Muscle of arm (tissue), 12 donors: Measurements from ENCODE around the gene KATNAL2. TPM values are rescaled to one million over a fixed set of nuclear protein-coding genes. Genes with fewer than 3 reads are reported as not detected.
"Not testable (repeated sequence)": the region's sequence is repeated elsewhere in the genome, so short reads cannot be mapped to it uniquely, and the experiment has no call there.

Source experiments
- DNase-seq: peaks from one replicate; pipeline ENCODE4 v3.0.0-alpha.2; 2013
- polyA plus RNA-seq, 12 donors: library from polyadenylated mRNA; unstranded; fragments of 120-200 nt; gene quantifications; one replicate each; pipeline ENCODE4 v1.2.1, GENCODE V29; 2013; ENCODE audit not compliant: insufficient read length in 12 of 12

Gene KATNAL2
- polyA plus RNA-seq, 12 donors: 6.1 to 13.8 (median 7.8) TPM; not detected in 2

- no peak for DNase-seq
These were observed 115.5 kb downstream of the KATNAL2 start for GRCh38 chr18:47032945-47033344.

GRCh38 chr18:47034591-47034990 lies 117.2 kb downstream of the KATNAL2 start:
- not testable (repeated sequence) for DNase-seq

- DNase-seq: no peak
These were observed 117.8 kb downstream of the KATNAL2 start, which contains the start of gene ELOA2 for GRCh38 chr18:47035156-47035671. Gene ELOA2, minus strand, starts transcription at chr18:47035621. Its CDS starts 357 bp downstream, at chr18:47035264.

- DNase-seq: no peak
These were observed 119.0 kb downstream of the KATNAL2 start for GRCh38 chr18:47036298-47036874.

- DNase-seq: no peak
These were observed 119.7 kb downstream of the KATNAL2 start for GRCh38 chr18:47036927-47037578.

- no peak for DNase-seq
These were observed 123.6 kb downstream of the KATNAL2 start for GRCh38 chr18:47040982-47041381.

GRCh38 chr18:47050468-47050867 lies 133.1 kb downstream of the KATNAL2 start:
- peak; percentile 45 for DNase-seq

GRCh38 chr18:47054369-47054768 lies 137.0 kb downstream of the KATNAL2 start:
- no peak for DNase-seq

GRCh38 chr18:47062471-47062870 lies 145.1 kb downstream of the KATNAL2 start:
- DNase-seq: no peak

- DNase-seq: no peak
These were observed 145.7 kb downstream of the KATNAL2 start for GRCh38 chr18:47063096-47063495.

GRCh38 chr18:47067648-47068047 lies 150.2 kb downstream of the KATNAL2 start:
- DNase-seq: no peak

- no peak for DNase-seq
These were observed 157.9 kb downstream of the KATNAL2 start for GRCh38 chr18:47075098-47075883.

GRCh38 chr18:47077111-47077510 lies 159.7 kb downstream of the KATNAL2 start:
- no peak for DNase-seq

GRCh38 chr18:47080872-47081271 lies 163.5 kb downstream of the KATNAL2 start:
- DNase-seq: no peak

- no peak for DNase-seq
These were observed 164.2 kb downstream of the KATNAL2 start for GRCh38 chr18:47081578-47081977.

- DNase-seq: no peak
These were observed 170.3 kb downstream of the KATNAL2 start for GRCh38 chr18:47087676-47088075.

GRCh38 chr18:47095810-47096209 lies 178.4 kb downstream of the KATNAL2 start:
- DNase-seq: no peak

GRCh38 chr18:47100212-47100831 lies 182.9 kb downstream of the KATNAL2 start:
- DNase-seq: peak; percentile 34

- no peak for DNase-seq
These were observed 191.0 kb downstream of the KATNAL2 start for GRCh38 chr18:47108373-47108772.

GRCh38 chr18:47108998-47109405 lies 191.6 kb downstream of the KATNAL2 start:
- DNase-seq: no peak

GRCh38 chr18:47109720-47110119 lies 192.3 kb downstream of the KATNAL2 start:
- DNase-seq: no peak
